Lung (tissue), 12 donors: Measurements from ENCODE around the gene ARSK. TPM values are rescaled to one million over a fixed set of nuclear protein-coding genes. Genes with fewer than 3 reads are reported as not detected.

ENCODE experiments used
- ATAC-seq: fragments of 200-7000 bp; cut with Tn5 transposase; one replicate; pipeline ENCODE4 v1.9.1; 2020; ENCODE audit warnings: moderate number of reproducible peaks; ENCODE audit not compliant: insufficient read depth, low FRiP score
- DNase-seq, 3 donors: peaks; one replicate each; pipeline ENCODE4 v3.0.0-alpha.2; 2013 to 2017
- H3K27ac ChIP-seq, 2 donors: one replicate each; pipeline ENCODE4 v1.5.1; 2013; ENCODE audit warnings: mild to moderate bottlenecking in 2 of 2, moderate library complexity in 2 of 2, control low read depth in 1 of 2, inconsistent platforms in 1 of 2, low read depth in 1 of 2, low read length in 1 of 2
- H3K27me3 ChIP-seq, 3 donors: one replicate each; pipeline ENCODE4 v1.5.1; 2013; ENCODE audit warnings: low read length in 2 of 3; ENCODE audit not compliant: control insufficient read depth in 3 of 3, insufficient read depth in 3 of 3
- H3K36me3 ChIP-seq, 4 donors: one replicate each; pipeline ENCODE4 v1.5.1; 2013; ENCODE audit warnings: low read length in 4 of 4, mild to moderate bottlenecking in 1 of 4, moderate library complexity in 1 of 4; ENCODE audit not compliant: control insufficient read depth in 4 of 4, insufficient read depth in 4 of 4
- H3K4me1 ChIP-seq, 5 donors: one replicate each; pipeline ENCODE4 v1.5.1; 2013; ENCODE audit warnings: low read length in 5 of 5, mild to moderate bottlenecking in 2 of 5, moderate library complexity in 1 of 5; ENCODE audit not compliant: control insufficient read depth in 5 of 5, insufficient read depth in 5 of 5
- H3K4me3 ChIP-seq: one replicate; pipeline ENCODE4 v1.5.1; 2013; ENCODE audit warnings: mild to moderate bottlenecking, control low read depth, moderate library complexity
- H3K9ac ChIP-seq, 2 donors: one replicate each; pipeline ENCODE4 v1.5.1; 2013; ENCODE audit warnings: low read length in 2 of 2, control low read depth in 1 of 2; ENCODE audit not compliant: insufficient read depth in 1 of 2
- H3K9me3 ChIP-seq, 4 donors: one replicate each; pipeline ENCODE4 v1.5.1; 2013; ENCODE audit warnings: low read length in 3 of 4, mild to moderate bottlenecking in 1 of 4, moderate library complexity in 1 of 4; ENCODE audit not compliant: control insufficient read depth in 4 of 4, insufficient read depth in 3 of 4
- WGBS, 2 donors: extraction: QIAGEN DNeasy Blood & Tissue Kit; methylation state at CpG; one replicate each; pipeline ENCODE4 v1.1.7; 2013; 5-methylcytosine and 5-hydroxymethylcytosine counted together
- polyA plus RNA-seq, 2 donors: library from polyadenylated mRNA; stranded (reverse); fragments of 200-250 nt; gene quantifications; one replicate each; pipeline ENCODE4 v1.2.1, GENCODE V29; 2013
- total RNA-seq, 2 donors: library from RNA; depleted of rRNA in 1 of 2; stranded (reverse); fragments of >200 nt in 1 of 2; gene quantifications; one replicate each; pipeline ENCODE4 v1.2.1, GENCODE V29; 2014 to 2021
- TF ChIP-seq, protein P1 (sequence below): IDR thresholded peaks from 2 replicates; pipeline ENCODE4 v1.5.1; 2012; ENCODE audit warnings: mild to moderate bottlenecking; ENCODE audit errors: control extremely low read depth, extremely low read depth
- donor health status: control.
- donor health status: control.
- donor health status: Bipolar disorder and iron deficiency.
- donor health status: healthy.
- donor health status: DM: yes; HTN: yes; CAD: no.

The ARSK gene
- total and polyA plus RNA-seq, 4 donors, result 2.6 to 10.5 (median 4.3) TPM

DNA sequence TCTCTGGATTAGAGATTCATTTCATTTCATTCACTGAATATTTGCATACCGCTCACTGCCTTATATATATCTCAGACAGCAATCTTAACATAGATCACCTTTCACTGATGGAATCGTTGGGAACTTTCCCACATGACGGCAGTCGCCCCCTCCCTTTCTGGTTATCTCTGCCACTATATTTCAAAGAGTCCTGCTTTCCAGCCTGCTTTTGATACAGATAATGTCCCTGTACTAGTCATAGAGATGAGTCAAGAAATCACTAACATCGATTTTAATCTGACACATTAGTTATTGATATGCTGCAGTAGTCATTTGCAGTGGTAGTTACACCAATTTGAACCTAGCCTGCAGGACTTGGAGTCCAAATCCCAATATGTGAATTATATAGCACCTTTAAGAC is 8.5 kb downstream of the ARSK start:
- no peak for DNase-seq
- 93 to 94% methylated on average over 5 of the region's 5 CpGs for WGBS, 2 donors
- TF ChIP-seq, protein P1, sequence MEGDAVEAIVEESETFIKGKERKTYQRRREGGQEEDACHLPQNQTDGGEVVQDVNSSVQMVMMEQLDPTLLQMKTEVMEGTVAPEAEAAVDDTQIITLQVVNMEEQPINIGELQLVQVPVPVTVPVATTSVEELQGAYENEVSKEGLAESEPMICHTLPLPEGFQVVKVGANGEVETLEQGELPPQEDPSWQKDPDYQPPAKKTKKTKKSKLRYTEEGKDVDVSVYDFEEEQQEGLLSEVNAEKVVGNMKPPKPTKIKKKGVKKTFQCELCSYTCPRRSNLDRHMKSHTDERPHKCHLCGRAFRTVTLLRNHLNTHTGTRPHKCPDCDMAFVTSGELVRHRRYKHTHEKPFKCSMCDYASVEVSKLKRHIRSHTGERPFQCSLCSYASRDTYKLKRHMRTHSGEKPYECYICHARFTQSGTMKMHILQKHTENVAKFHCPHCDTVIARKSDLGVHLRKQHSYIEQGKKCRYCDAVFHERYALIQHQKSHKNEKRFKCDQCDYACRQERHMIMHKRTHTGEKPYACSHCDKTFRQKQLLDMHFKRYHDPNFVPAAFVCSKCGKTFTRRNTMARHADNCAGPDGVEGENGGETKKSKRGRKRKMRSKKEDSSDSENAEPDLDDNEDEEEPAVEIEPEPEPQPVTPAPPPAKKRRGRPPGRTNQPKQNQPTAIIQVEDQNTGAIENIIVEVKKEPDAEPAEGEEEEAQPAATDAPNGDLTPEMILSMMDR, result no peak
- Histone ChIP-seq H3K36me3 (peaks cover 0 to 8% (median 3%) of the 10 kb centered on the region in 4 donors), H3K9me3 (no peaks in the 10 kb centered on the region), H3K27ac (no peak overlapping the region), H3K9ac (no peak overlapping the region), H3K4me3 (no peak overlapping the region), H3K27me3 (no peaks in the 10 kb centered on the region), H3K4me1 (peaks cover 0 to 3% (median 0%) of the 10 kb centered on the region in 5 donors)
- no peak for ATAC-seq

DNA sequence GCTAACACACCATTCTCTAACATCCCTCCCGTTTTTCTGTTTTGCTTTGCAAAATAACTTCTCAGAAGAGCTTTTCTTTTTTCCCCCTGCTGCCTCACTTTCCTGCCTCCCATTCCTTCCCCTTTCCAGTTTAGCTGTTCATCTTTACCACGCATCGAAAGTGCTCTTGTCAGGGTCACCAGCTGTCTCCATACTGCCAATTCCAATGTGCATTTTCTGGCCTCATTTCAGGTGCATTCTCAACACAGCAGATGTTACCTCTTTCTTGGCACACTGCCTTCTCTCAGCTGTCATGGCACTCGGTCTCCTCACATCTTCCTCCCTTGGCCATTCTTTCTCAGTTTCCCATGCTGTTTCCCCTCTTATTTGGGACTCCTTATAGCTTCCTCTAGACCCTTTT is 9.5 kb downstream of the ARSK start:
- DNase-seq (peak in 2 of 3 donors; percentile 1 to 2), ATAC-seq (no peak)
- no peak overlapping the region for H3K27ac ChIP-seq
- no peaks in the 10 kb centered on the region for H3K27me3 ChIP-seq
- H3K36me3 ChIP-seq, result peaks cover 0 to 8% (median 4%) of the 10 kb centered on the region in 4 donors
- WGBS, 2 donors, result 82 to 85% methylated on average over 4 of the region's 4 CpGs
- TF ChIP-seq, protein P1, result no peak
- no peaks in the 10 kb centered on the region for H3K9me3 ChIP-seq
- H3K9ac ChIP-seq, result no peak overlapping the region
- H3K4me1 ChIP-seq, result peaks cover 0 to 3% (median 0%) of the 10 kb centered on the region in 5 donors
- no peak overlapping the region for H3K4me3 ChIP-seq

DNA sequence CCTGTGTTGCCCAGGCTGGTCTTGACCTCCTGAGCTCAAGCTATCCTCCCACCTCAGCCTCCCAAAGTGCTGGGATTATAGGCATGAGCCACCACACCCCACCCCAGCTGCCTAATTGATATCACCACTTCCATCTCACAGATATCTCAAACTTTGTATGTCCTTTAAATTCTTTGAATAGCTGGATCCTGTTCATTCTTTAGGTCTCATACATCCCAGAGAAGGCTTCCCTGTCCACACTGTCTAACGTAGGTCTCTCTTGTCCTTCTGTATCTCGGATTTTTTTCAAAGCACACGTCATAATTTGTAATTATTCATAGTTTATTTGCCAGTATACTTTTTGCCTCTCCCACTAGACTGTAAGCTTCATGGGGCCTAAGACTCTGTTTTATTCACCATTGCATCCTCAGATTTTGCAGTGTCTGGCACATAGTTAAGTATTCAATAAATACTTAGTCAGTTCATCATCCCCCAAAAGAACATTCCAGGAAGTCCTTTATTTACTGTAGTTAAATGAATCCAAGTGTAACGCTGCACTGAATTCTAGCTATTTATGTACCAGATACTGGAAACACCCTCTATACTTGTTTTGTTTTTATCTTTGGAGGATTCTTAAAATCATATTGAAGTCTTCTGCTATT is 10.5 kb downstream of the ARSK start:
- no peaks in the 10 kb centered on the region for H3K27me3 ChIP-seq
- no peak overlapping the region for H3K27ac ChIP-seq
- ATAC-seq (no peak), DNase-seq (peak in 2 of 3 donors; percentile 3 to 16)
- H3K9ac ChIP-seq, result no peak overlapping the region
- H3K36me3 ChIP-seq, result peaks cover 0 to 8% (median 4%) of the 10 kb centered on the region in 4 donors
- WGBS, 2 donors, result 74 to 85% methylated on average over 4 of the region's 4 CpGs
- peaks cover 0 to 3% (median 0%) of the 10 kb centered on the region in 5 donors for H3K4me1 ChIP-seq
- TF ChIP-seq, protein P1, result no peak
- no peak overlapping the region for H3K4me3 ChIP-seq
- H3K9me3 ChIP-seq, result no peaks in the 10 kb centered on the region
